Gastrocnemius medialis (tissue), 4 donors: ENCODE measurements around the gene TANC1. TPM values are rescaled to one million over a fixed set of nuclear protein-coding genes. Genes with fewer than 3 reads are reported as not detected.

Experiments used
- ATAC-seq, 2 donors: fragments of 150-250 bp; one replicate each; pipeline ENCODE4 v1.9.1; 2016
- DNase-seq, 2 donors: peaks; one replicate each; pipeline ENCODE4 v3.0.0-alpha.2; 2019
- H3K27ac ChIP-seq, 4 donors: fragments of 200-600 bp; sonication (generic); 1 replicate in 1 of 4; 2 replicates in 3 of 4; pipeline ENCODE4 v1.5.1; 2016 to 2018; ENCODE audit warnings: mild to moderate bottlenecking in 2 of 4, moderate library complexity in 1 of 4
- H3K27me3 ChIP-seq, 3 donors: fragments of 200-600 bp; sonication (generic) in 2 of 3; 1 replicate in 1 of 3; 2 replicates in 2 of 3; pipeline versions ENCODE4 v1.5.1 to v1.6.0; 2016 to 2019; ENCODE audit warnings: mild to moderate bottlenecking in 1 of 3, moderate library complexity in 1 of 3
- H3K36me3 ChIP-seq, 2 donors: fragments of 200-600 bp; sonication (generic) in 1 of 2; one replicate each; pipeline ENCODE4 v1.5.1; 2017 to 2018
- H3K4me1 ChIP-seq, 2 donors: fragments of 200-600 bp; sonication (generic) in 1 of 2; one replicate each; pipeline ENCODE4 v1.5.1; 2016 to 2017; ENCODE audit warnings: mild to moderate bottlenecking in 2 of 2
- H3K4me3 ChIP-seq, 4 donors: fragments of 200-600 bp; sonication (generic) in 3 of 4; 1 replicate in 1 of 4; 2 replicates in 3 of 4; pipeline ENCODE4 v1.5.1; 2016 to 2019; ENCODE audit warnings: mild to moderate bottlenecking in 2 of 4
- H3K9me3 ChIP-seq, 3 donors: fragments of 200-600 bp; sonication (generic) in 2 of 3; 1 replicate in 1 of 3; 2 replicates in 2 of 3; pipeline ENCODE4 v1.5.1; 2016 to 2019
- POLR2A ChIP-seq, 2 donors: fragments of 450-650 bp; IDR thresholded peaks; one replicate each; pipeline ENCODE4 v1.6.1; 2017; ENCODE audit warnings: antibody characterized with exemption in 2 of 2, mild to moderate bottlenecking in 2 of 2, moderate library complexity in 2 of 2
- in situ Hi-C, 4 donors: fragments of 200-750 bp; cut with MboI; loops; one replicate each; pipeline versions ENCODE4 v1.15.0 to v1.8.0; 2017; ENCODE audit warnings: low sequenced_read_pairs in 4 of 4
- intact Hi-C: fragments of 100-400 bp; cut with DNase I; formaldehyde crosslinking; loops from one replicate; pipeline ENCODE4 v1.15.1; 2023; ENCODE audit warnings: low total_unique reads
- total RNA-seq, 4 donors: library from RNA; depleted of rRNA; stranded (reverse); fragments of >200 nt; gene quantifications; one replicate each; pipeline versions ENCODE4 v1.1.0 to v1.2.3, GENCODE V29; 2016
- TF ChIP-seq, protein P1 (sequence below), 5 experiments: fragments of 450-650 bp in 3 of 5; fragments of 200-600 bp in 2 of 5; sonication (generic) in 2 of 5; IDR thresholded peaks in 4 of 5; conservative IDR thresholded peaks in 1 of 5; 1 replicate in 4 of 5; 2 replicates in 1 of 5; pipeline ENCODE4 v1.5.1; 2016 to 2019; ENCODE audit warnings: antibody characterized with exemption in 5 of 5, mild to moderate bottlenecking in 3 of 5, moderate library complexity in 3 of 5

The TANC1 gene
- total RNA-seq, 4 donors from 2014 or later, result 5.1 to 9.9 (median 5.4) TPM

DNA sequence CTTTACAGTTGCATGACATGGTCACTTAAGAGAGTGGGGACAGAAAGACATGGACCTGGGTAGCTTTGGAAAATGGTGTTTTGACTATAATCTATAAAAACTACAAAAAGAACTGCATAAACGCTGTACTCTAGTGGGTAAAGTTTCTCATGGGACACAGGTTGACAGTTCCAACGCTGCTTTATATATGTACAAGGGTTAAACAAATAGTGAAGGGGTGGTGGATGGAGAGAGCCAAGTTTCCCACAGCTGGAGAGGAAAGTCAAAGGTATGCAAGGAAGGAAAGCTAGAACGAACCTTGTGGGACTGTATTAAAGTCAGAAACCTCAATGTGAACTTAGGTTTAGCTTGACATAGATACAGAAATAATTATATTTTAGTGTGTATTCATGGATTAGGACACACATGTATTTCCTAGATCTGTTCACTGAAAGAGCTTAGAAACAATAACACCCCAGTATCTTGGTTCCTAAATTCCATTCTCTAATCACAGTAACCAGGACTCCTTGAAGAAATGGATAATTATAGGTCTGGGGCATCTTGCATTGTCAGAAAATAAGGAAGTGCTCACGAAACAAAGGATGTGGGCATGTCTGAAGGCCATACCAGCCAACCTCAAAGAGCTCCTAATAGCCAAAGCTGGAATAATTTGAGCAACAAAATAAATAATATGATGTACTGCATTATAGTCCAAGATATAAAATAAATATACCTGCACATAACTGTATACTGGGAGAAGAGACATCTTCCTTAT is 28.8 kb downstream of the TANC1 start:
- Histone ChIP-seq H3K27ac (no peak overlapping the region), H3K4me1 (peaks cover 0 to 9% of the 10 kb centered on the region in 2 donors), H3K27me3 (no peaks in the 10 kb centered on the region), H3K4me3 (no peak overlapping the region), H3K9me3 (no peaks in the 10 kb centered on the region), H3K36me3 (no peaks in the 10 kb centered on the region)
- no peak for DNase-seq
- TF ChIP-seq POLR2A (IDR thresholded peaks at IDR 0.05), result no peak
- TF ChIP-seq, protein P1, sequence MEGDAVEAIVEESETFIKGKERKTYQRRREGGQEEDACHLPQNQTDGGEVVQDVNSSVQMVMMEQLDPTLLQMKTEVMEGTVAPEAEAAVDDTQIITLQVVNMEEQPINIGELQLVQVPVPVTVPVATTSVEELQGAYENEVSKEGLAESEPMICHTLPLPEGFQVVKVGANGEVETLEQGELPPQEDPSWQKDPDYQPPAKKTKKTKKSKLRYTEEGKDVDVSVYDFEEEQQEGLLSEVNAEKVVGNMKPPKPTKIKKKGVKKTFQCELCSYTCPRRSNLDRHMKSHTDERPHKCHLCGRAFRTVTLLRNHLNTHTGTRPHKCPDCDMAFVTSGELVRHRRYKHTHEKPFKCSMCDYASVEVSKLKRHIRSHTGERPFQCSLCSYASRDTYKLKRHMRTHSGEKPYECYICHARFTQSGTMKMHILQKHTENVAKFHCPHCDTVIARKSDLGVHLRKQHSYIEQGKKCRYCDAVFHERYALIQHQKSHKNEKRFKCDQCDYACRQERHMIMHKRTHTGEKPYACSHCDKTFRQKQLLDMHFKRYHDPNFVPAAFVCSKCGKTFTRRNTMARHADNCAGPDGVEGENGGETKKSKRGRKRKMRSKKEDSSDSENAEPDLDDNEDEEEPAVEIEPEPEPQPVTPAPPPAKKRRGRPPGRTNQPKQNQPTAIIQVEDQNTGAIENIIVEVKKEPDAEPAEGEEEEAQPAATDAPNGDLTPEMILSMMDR (IDR thresholded peaks at IDR 0.05 in 4 of 5, conservative IDR thresholded peaks at IDR 0.05 in 1 of 5), result no peak
- intact Hi-C loops (no loop called here), in situ Hi-C loops (no loop called here)
- no peak for ATAC-seq

DNA sequence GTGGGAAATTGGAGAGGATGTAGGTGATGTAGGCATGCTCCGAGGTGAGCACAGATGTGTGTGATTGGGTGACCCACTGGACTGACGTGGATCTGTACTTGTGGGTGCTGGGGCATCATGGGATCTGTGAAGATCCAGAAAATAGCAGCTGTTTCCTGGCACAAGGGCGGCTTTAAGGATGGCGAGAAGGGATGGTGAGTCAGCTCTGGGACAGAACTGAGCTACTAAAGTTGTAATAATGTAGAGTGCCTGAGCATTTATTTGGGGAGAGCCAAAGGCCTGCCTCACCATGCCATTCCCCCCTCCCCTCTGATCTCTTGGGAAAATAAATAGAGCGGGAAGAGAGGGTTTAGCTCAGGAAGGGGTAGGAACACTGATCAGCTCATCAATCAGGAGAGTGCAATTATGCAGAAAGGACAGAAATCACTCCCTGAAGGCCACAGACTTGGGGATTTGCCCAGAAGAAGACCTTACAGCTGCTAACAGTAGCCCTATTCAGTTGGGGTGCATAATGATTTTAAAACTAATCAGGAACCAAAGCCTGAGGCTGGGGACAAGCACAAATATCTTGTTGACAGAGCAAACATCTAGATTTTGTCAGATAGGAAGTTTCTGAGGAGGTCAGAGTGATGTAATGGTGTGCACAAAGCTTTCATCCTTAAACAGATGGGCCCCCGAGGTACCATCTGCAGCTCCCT is 30.3 kb downstream of the TANC1 start:
- ATAC-seq (no peak), DNase-seq (no peak)
- H3K9me3 ChIP-seq, result no peaks in the 10 kb centered on the region
- no peaks in the 10 kb centered on the region for H3K27me3 ChIP-seq
- intact Hi-C loops (no loop called here), in situ Hi-C loops (no loop called here)
- H3K4me1 ChIP-seq, result peaks cover 0 to 9% of the 10 kb centered on the region in 2 donors
- H3K36me3 ChIP-seq, result no peaks in the 10 kb centered on the region
- TF ChIP-seq POLR2A (IDR thresholded peaks at IDR 0.05), result no peak
- TF ChIP-seq, protein P1 (IDR thresholded peaks at IDR 0.05 in 4 of 5, conservative IDR thresholded peaks at IDR 0.05 in 1 of 5), result no peak
- no peak overlapping the region for H3K4me3 ChIP-seq
- H3K27ac ChIP-seq, result no peak overlapping the region

DNA sequence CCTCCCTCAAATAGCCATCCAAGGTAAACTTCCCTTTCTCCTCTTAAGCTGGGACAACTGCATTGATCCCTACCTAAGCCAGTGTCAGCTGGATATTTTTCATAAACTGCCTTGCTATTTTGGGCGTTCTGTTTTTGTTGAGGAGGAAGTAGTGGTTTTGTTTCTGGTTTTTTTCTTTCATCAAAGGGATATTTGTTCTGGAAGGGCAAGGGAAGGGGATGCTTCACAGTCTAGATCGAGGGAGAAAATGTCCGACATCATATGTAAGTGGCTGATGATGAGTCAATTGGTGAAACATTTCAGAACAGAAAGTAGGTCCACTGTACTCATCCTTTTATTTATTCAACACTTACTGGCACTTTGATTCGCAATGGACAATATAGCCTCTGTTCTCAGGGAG is 31.0 kb downstream of the TANC1 start:
- H3K36me3 ChIP-seq, result no peaks in the 10 kb centered on the region
- no peaks in the 10 kb centered on the region for H3K27me3 ChIP-seq
- DNase-seq (no peak), ATAC-seq (no peak)
- H3K4me1 ChIP-seq, result peaks cover 0 to 9% of the 10 kb centered on the region in 2 donors
- TF ChIP-seq, protein P1 (IDR thresholded peaks at IDR 0.05 in 4 of 5, conservative IDR thresholded peaks at IDR 0.05 in 1 of 5), result no peak
- no peak for TF ChIP-seq POLR2A (IDR thresholded peaks at IDR 0.05)
- intact Hi-C loops, result no loop called here
- in situ Hi-C loops, result no loop called here
- no peak overlapping the region for H3K4me3 ChIP-seq
- H3K9me3 ChIP-seq, result no peaks in the 10 kb centered on the region
- H3K27ac ChIP-seq, result no peak overlapping the region

DNA sequence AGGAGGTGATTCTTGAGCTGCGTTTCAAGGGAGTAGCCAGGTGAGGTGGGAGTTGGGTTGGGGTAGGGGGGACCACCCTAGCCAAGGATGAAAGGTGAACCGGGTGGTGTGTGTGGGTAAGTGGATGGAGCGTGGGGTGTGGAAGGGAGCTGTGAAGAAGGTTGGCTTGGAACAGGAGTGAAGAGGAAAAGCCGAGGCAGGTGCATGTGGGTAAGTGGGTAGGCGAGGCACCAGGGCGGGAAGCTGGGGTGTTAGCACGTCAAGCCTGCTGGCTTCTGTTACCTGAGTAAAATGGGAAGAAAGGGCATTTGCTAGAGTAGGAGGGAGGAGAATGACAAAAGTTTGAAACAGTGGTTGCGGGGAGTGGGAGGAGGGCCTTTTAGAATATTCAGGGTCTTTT is 31.6 kb downstream of the TANC1 start:
- intact Hi-C loops, result no loop called here
- H3K27me3 ChIP-seq, result no peaks in the 10 kb centered on the region
- in situ Hi-C loops, result no loop called here
- no peak for DNase-seq
- H3K36me3 ChIP-seq, result no peaks in the 10 kb centered on the region
- no peak for ATAC-seq
- TF ChIP-seq POLR2A (IDR thresholded peaks at IDR 0.05), result no peak
- TF ChIP-seq, protein P1 (IDR thresholded peaks at IDR 0.05 in 4 of 5, conservative IDR thresholded peaks at IDR 0.05 in 1 of 5), result no peak
- H3K4me1 ChIP-seq, result peaks cover 0 to 9% of the 10 kb centered on the region in 2 donors
- H3K9me3 ChIP-seq, result no peaks in the 10 kb centered on the region
- H3K4me3 ChIP-seq, result no peak overlapping the region
- no peak overlapping the region for H3K27ac ChIP-seq
